Left lung (tissue), 10 donors: ENCODE data around the gene GRIK2. TPM values are rescaled to one million over a fixed set of nuclear protein-coding genes. Genes with fewer than 3 reads are reported as not detected.

Experiments
- ATAC-seq: fragments of 200-7000 bp; cut with Tn5 transposase; one replicate; pipeline ENCODE4 v1.9.1; 2020; ENCODE audit warnings: moderate library complexity
- DNase-seq, 4 donors: peaks; one replicate each; pipeline ENCODE4 v3.0.0-alpha.2; 2013 to 2020
- H3K27ac ChIP-seq, 2 donors: fragments of 200-600 bp; sonication (generic) in 1 of 2; one replicate each; pipeline versions ENCODE4 v1.5.0 to v1.8.0; 2020 to 2021
- H3K27me3 ChIP-seq, 2 donors: fragments of 200-600 bp; sonication (generic) in 1 of 2; one replicate each; pipeline versions ENCODE4 v1.5.0 to v1.8.0; 2020 to 2021
- H3K36me3 ChIP-seq, 2 donors: fragments of 200-600 bp; sonication (generic) in 1 of 2; one replicate each; pipeline versions ENCODE4 v1.5.0 to v1.8.0; 2020 to 2021
- H3K4me1 ChIP-seq, 2 donors: fragments of 200-600 bp; one replicate each; pipeline ENCODE4 v1.8.0; 2021
- H3K4me3 ChIP-seq, 2 donors: fragments of 200-600 bp; sonication (generic) in 1 of 2; one replicate each; pipeline versions ENCODE4 v1.5.0 to v1.8.0; 2020 to 2021; ENCODE audit warnings: mild to moderate bottlenecking in 1 of 2
- H3K9me3 ChIP-seq, 2 donors: fragments of 200-600 bp; sonication (generic) in 1 of 2; one replicate each; pipeline versions ENCODE4 v1.5.0 to v1.8.0; 2020 to 2021
- CTCF ChIP-seq, 2 donors: fragments of 200-600 bp; sonication (generic) in 1 of 2; IDR thresholded peaks; one replicate each; pipeline versions ENCODE4 v1.5.0 to v1.8.0; 2021; ENCODE audit warnings: antibody characterized with exemption in 2 of 2
- intact Hi-C, 2 donors: fragments of 100-400 bp; cut with DNase I; formaldehyde crosslinking; loops; one replicate each; pipeline versions ENCODE4 v1.11.2 to v1.14.2; 2022
- polyA plus RNA-seq, 6 donors: library from polyadenylated mRNA; unstranded; fragments of 120-200 nt; gene quantifications; one replicate each; pipeline ENCODE4 v1.2.1, GENCODE V29; 2013; ENCODE audit not compliant: insufficient read length in 6 of 6
- total RNA-seq, 2 donors: library from RNA; stranded (reverse); fragmentation: NEBNext Ultra II Directional; extraction: Animal tissue kit (Norgen Biotek cat#: 25700); gene quantifications; one replicate each; pipeline ENCODE4 v1.2.1, GENCODE V29; 2021
- donor health status: DM: no; HTN: yes; CAD: no.
- donor health status: DM: no; HTN: no; CAD: no.

GRIK2 gene
- total and polyA plus RNA-seq, 8 donors, result 0.24 to 0.98 (median 0.67) TPM

GRCh38 chr6:101840100-101840499 lies 446.6 kb downstream of the GRIK2 start:
- peaks cover 0 to 3% of the 10 kb centered on the region in 2 donors for H3K9me3 ChIP-seq
- no peaks in the 10 kb centered on the region for H3K4me1 ChIP-seq
- no peak for ATAC-seq
- H3K27ac ChIP-seq, result no peak overlapping the region
- H3K27me3 ChIP-seq, result no peaks in the 10 kb centered on the region
- H3K4me3 ChIP-seq, result no peak overlapping the region
- no peak for DNase-seq
- intact Hi-C loops, result no loop called here
- no peaks in the 10 kb centered on the region for H3K36me3 ChIP-seq
- TF ChIP-seq CTCF (IDR thresholded peaks at IDR 0.05), result no peak

GRCh38 chr6:101845172-101845571 lies 451.7 kb downstream of the GRIK2 start:
- DNase-seq (no peak), ATAC-seq (no peak)
- Histone ChIP-seq H3K36me3 (no peaks in the 10 kb centered on the region), H3K27me3 (no peaks in the 10 kb centered on the region), H3K9me3 (no peaks in the 10 kb centered on the region), H3K27ac (no peak overlapping the region), H3K4me1 (no peaks in the 10 kb centered on the region), H3K4me3 (no peak overlapping the region)
- intact Hi-C loops, result no loop called here
- TF ChIP-seq CTCF (IDR thresholded peaks at IDR 0.05), result no peak

GRCh38 chr6:101845621-101846020 lies 452.1 kb downstream of the GRIK2 start:
- no peaks in the 10 kb centered on the region for H3K9me3 ChIP-seq
- no peak overlapping the region for H3K27ac ChIP-seq
- TF ChIP-seq CTCF (IDR thresholded peaks at IDR 0.05), result no peak
- H3K4me1 ChIP-seq, result no peaks in the 10 kb centered on the region
- no peaks in the 10 kb centered on the region for H3K27me3 ChIP-seq
- H3K4me3 ChIP-seq, result no peak overlapping the region
- ATAC-seq (no peak), DNase-seq (no peak)
- intact Hi-C loops, result no loop called here
- H3K36me3 ChIP-seq, result no peaks in the 10 kb centered on the region

- intact Hi-C loops, result no loop called here
- H3K27ac ChIP-seq, result no peak overlapping the region
- DNase-seq (no peak), ATAC-seq (no peak)
- H3K36me3 ChIP-seq, result no peaks in the 10 kb centered on the region
- no peaks in the 10 kb centered on the region for H3K27me3 ChIP-seq
- no peaks in the 10 kb centered on the region for H3K9me3 ChIP-seq
- TF ChIP-seq CTCF (IDR thresholded peaks at IDR 0.05), result no peak
- no peaks in the 10 kb centered on the region for H3K4me1 ChIP-seq
- no peak overlapping the region for H3K4me3 ChIP-seq
These were observed 454.2 kb downstream of the GRIK2 start for GRCh38 chr6:101847690-101848089.

GRCh38 chr6:101851911-101852310 lies 458.4 kb downstream of the GRIK2 start:
- intact Hi-C loops, result no loop called here
- Histone ChIP-seq H3K36me3 (no peaks in the 10 kb centered on the region), H3K27me3 (no peaks in the 10 kb centered on the region), H3K27ac (no peak overlapping the region), H3K4me3 (no peak overlapping the region), H3K9me3 (no peaks in the 10 kb centered on the region), H3K4me1 (no peaks in the 10 kb centered on the region)
- ATAC-seq, result no peak
- TF ChIP-seq CTCF (IDR thresholded peaks at IDR 0.05), result no peak
- DNase-seq, result no peak
